ENCODE data around the gene PAM16.

Gene PAM16

GRCh38 chr16:4370570-4371356 is 19.6 kb upstream of the PAM16 start:
- DNase-seq: peak; percentile 74

GRCh38 chr16:4370151-4370550 is 19.0 kb upstream of the PAM16 start:
- no peak for DNase-seq

- peak; percentile 32 for DNase-seq
These were observed 18.0 kb upstream of the PAM16 start for GRCh38 chr16:4369007-4369733.

- no peak for DNase-seq
These were observed 16.3 kb upstream of the PAM16 start for GRCh38 chr16:4367393-4367856.

GRCh38 chr16:4366016-4366415 is 14.9 kb upstream of the PAM16 start:
- DNase-seq: no peak

GRCh38 chr16:4365615-4366014 is 14.5 kb upstream of the PAM16 start:
- no peak for DNase-seq

GRCh38 chr16:4365014-4365406 is 13.9 kb upstream of the PAM16 start:
- DNase-seq: no peak

GRCh38 chr16:4364196-4365013 is 13.3 kb upstream of the PAM16 start:
- no peak for DNase-seq

- DNase-seq: no peak
These were observed 11.5 kb upstream of the PAM16 start for GRCh38 chr16:4362476-4363135.

- no peak for DNase-seq
These were observed 10.8 kb upstream of the PAM16 start for GRCh38 chr16:4361944-4362311.

GRCh38 chr16:4361033-4361943 is 10.2 kb upstream of the PAM16 start:
- no peak for DNase-seq

GRCh38 chr16:4360538-4361021 is 9.5 kb upstream of the PAM16 start:
- no peak for DNase-seq

GRCh38 chr16:4359914-4360313 is 8.8 kb upstream of the PAM16 start:
- DNase-seq: no peak

- DNase-seq: peak; percentile 31
These were observed 7.9 kb upstream of the PAM16 start for GRCh38 chr16:4358831-4359561.

GRCh38 chr16:4358236-4358635 is 7.1 kb upstream of the PAM16 start:
- DNase-seq: no peak

GRCh38 chr16:4356820-4357219 is 5.7 kb upstream of the PAM16 start:
- DNase-seq: no peak

GRCh38 chr16:4354512-4355409 is 3.6 kb upstream of the PAM16 start:
- DNase-seq: no peak

- no peak for DNase-seq
These were observed 2.6 kb upstream of the PAM16 start for GRCh38 chr16:4353675-4354074.

- DNase-seq: no peak
These were observed 1.7 kb upstream of the PAM16 start for GRCh38 chr16:4352843-4353242.

- DNase-seq: no peak
These were observed 759 bp upstream of the PAM16 start for GRCh38 chr16:4351880-4352279.
